Breast epithelium (tissue), 3 donors: ENCODE measurements around the gene CTSE.

Source experiments
- CTCF ChIP-seq, 3 donors: fragments of 450-650 bp; IDR thresholded peaks; one replicate each; pipeline ENCODE4 v1.5.1; 2016 to 2017; ENCODE audit warnings: antibody characterized with exemption in 3 of 3, mild to moderate bottlenecking in 3 of 3, moderate library complexity in 3 of 3
- POLR2AphosphoS5 ChIP-seq, 3 donors: sonication (generic); formaldehyde crosslinking; IDR thresholded peaks; one replicate each; pipeline ENCODE4 v1.6.1; 2017; ENCODE audit warnings: antibody characterized with exemption in 3 of 3

- TF ChIP-seq CTCF (IDR thresholded peaks at IDR 0.05) = no peak
- no peak for TF ChIP-seq POLR2AphosphoS5 (IDR thresholded peaks at IDR 0.05)
Measured at GRCh38 chr1:206003854-206004800, 19.6 kb downstream of the CTSE start.
